Hematopoietic multipotent progenitor cell (in vitro differentiated cells): Measurements from ENCODE around the gene THTPA. TPM values are rescaled to one million over a fixed set of nuclear protein-coding genes. Genes with fewer than 3 reads are reported as not detected.
"Not testable (repeated sequence)": the region's sequence is repeated elsewhere in the genome, so short reads cannot be mapped to it uniquely, and the experiment has no call there.

Experiments
- DNase-seq, 3 donors: peaks; one replicate each; pipeline ENCODE4 v3.0.0-alpha.2; 2011 to 2015; ENCODE audit warnings: low read depth in 2 of 3, low spot score in 2 of 3
- total RNA-seq: library from RNA; depleted of rRNA; stranded (reverse); fragments of >200 nt; gene quantifications from one replicate; pipeline ENCODE4 v1.2.3, GENCODE V29; 2012

Gene THTPA
- total RNA-seq, 1 donor = 15.9 TPM

DNA sequence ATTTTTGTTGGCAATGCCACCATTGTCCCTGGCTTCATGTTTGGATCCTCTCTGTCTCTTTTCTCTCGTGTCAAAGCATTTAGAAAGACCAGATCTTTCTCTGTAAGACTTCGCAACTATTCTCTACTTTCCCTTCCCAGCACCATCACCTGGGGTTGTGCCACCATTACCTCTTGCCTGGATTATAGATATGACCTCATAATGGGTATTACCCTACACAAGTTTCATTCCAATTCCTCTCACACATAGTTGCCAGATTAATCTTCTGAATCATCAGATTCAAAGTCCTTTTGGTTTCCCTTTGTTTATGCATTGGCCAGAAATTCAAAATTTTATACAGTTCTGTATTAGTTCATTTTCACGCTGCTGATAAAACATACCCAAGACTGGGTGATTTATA, 52.9 kb downstream of the THTPA start:
- DNase-seq = no peak

DNA sequence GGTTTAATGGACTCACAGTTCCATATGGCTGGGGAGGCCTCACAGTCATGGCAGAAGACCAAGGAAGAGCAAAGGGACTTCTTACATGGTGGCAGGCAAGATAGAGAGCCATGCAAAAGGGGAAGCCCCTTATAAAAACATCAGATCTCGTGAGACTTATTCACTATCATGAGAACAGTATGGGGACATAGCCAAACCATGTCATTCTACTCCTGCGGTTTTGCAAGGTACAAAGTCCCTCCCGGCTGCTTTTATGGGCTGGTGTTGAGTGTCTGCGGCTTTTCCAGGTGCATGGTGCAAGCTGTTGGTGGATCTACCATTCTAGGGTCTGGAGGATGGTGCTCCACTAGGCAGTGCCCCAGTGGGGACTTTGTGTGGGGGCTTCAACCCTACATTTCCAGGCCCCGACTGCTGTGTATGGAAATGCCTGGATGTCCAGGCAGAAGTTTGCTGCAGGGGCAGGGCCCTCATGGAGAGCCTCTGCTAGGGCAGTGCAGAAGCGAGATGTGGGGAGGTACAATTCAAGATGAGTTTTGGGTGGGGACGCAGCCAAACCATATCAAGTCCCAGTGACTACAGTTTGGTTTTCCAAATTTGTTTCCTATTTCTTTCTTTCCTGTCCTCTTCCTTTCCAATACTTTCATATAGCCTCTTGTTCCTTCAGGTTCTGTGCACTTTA, 53.5 kb downstream of the THTPA start:
- not testable (repeated sequence) for DNase-seq

Other genes starting within 250 kb of the THTPA start
- 11.6 TPM for gene BCL2L2, start 249.4 kb upstream of the THTPA start, total RNA-seq
- gene PABPN1, start 234.8 kb upstream of the THTPA start, total RNA-seq = 78.6 TPM
- gene SLC22A17, start 203.4 kb upstream of the THTPA start, total RNA-seq = 23.4 TPM
- gene EFS, start 191.1 kb upstream of the THTPA start, total RNA-seq = under 0.01 TPM
- gene IL25, start 183.5 kb upstream of the THTPA start, total RNA-seq = not detected
- gene CMTM5, start 179.2 kb upstream of the THTPA start, total RNA-seq = 3.0 TPM
- gene MYH6, start 148.0 kb upstream of the THTPA start, total RNA-seq = under 0.01 TPM
- gene MYH7, start 120.6 kb upstream of the THTPA start, total RNA-seq = not detected
- gene NGDN, start 86.6 kb upstream of the THTPA start, total RNA-seq = 23.7 TPM
- 0.81 TPM for gene ZFHX2, start 4.5 kb upstream of the THTPA start, total RNA-seq
- 132 TPM for gene AP1G2, start 11.5 kb downstream of the THTPA start, total RNA-seq
- gene JPH4, start 22.5 kb downstream of the THTPA start, total RNA-seq = 0.27 TPM
- gene DHRS2, start 80.1 kb downstream of the THTPA start, total RNA-seq = under 0.01 TPM